HEK293 (cell line): ENCODE data around the gene TNNT2.

Experiments used
- CTCF ChIA-PET: fragments of 350-600 bp; formaldehyde crosslinking; extraction: SDS; loops from one replicate; lab custom pipeline; 2021; ENCODE audit warnings: antibody characterized with exemption; lab: Yijun Ruan, JAX
- POLR2A ChIA-PET: fragments of 300-600 bp; formaldehyde crosslinking; extraction: SDS; loops from one replicate; lab custom pipeline; 2020; ENCODE audit warnings: antibody characterized with exemption, inconsistent platforms; lab: Yijun Ruan, JAX
- H3K27ac ChIP-seq: fragments of 200-500 bp; sonication (Bioruptor generic); 2 replicates; pipeline ENCODE4 v1.5.1; 2014; ENCODE audit warnings: low read depth, low read length, control low read depth, inconsistent platforms; ENCODE audit errors: extremely low read depth
- H3K36me3 ChIP-seq, 2 experiments: fragments of 200-500 bp in 1 of 2; sonication (Bioruptor generic) in 1 of 2; 1 replicate in 1 of 2; 2 replicates in 1 of 2; pipeline ENCODE4 v1.5.1; 2014 to 2017; ENCODE audit warnings: inconsistent platforms in 2 of 2, low read length in 2 of 2; ENCODE audit not compliant: control insufficient read depth in 2 of 2, insufficient read depth in 1 of 2
- H3K4me1 ChIP-seq: fragments of 200-500 bp; sonication (Bioruptor generic); 2 replicates; pipeline ENCODE4 v1.5.1; 2014; ENCODE audit warnings: mild to moderate bottlenecking, low read length, inconsistent platforms; ENCODE audit not compliant: control insufficient read depth, insufficient read depth
- H3K4me3 ChIP-seq: 2 replicates; pipeline ENCODE4 v1.5.1; 2011; ENCODE audit warnings: low read depth, mild to moderate bottlenecking, control low read depth, low read length, moderate library complexity
- H3K9me3 ChIP-seq: fragments of 200-500 bp; sonication (Bioruptor generic); 2 replicates; pipeline ENCODE4 v1.5.1; 2014; ENCODE audit warnings: low read depth, low read length, inconsistent platforms; ENCODE audit not compliant: control insufficient read depth, insufficient read depth
- HOXD13 ChIP-seq: sonication (generic); formaldehyde crosslinking; IDR thresholded peaks from 2 replicates; pipeline ENCODE4 v1.8.0; 2022; ENCODE audit warnings: missing genetic modification reagents, borderline replicate concordance
- PBX3 ChIP-seq: sonication (generic); formaldehyde crosslinking; IDR thresholded peaks from 2 replicates; pipeline ENCODE4 v1.8.1; 2022; ENCODE audit warnings: mild to moderate bottlenecking, moderate library complexity, missing genetic modification reagents
- SCRT2 ChIP-seq: fragments of 450-650 bp; formaldehyde crosslinking; IDR thresholded peaks from 2 replicates; pipeline ENCODE4 v1.5.1; 2016; ENCODE audit warnings: missing biosample characterization, missing genetic modification characterization
- SP2 ChIP-seq: fragments of 450-650 bp; formaldehyde crosslinking; IDR thresholded peaks from 2 replicates; pipeline ENCODE4 v1.5.1; 2016; ENCODE audit warnings: missing biosample characterization, missing genetic modification characterization
- ZNF140 ChIP-seq: fragments of 450-650 bp; formaldehyde crosslinking; IDR thresholded peaks from 2 replicates; pipeline ENCODE4 v1.5.1; 2016; ENCODE audit warnings: missing biosample characterization, missing genetic modification characterization
- ZNF148 ChIP-seq: fragments of 450-650 bp; formaldehyde crosslinking; IDR thresholded peaks from 2 replicates; pipeline ENCODE4 v1.5.0; 2017; ENCODE audit warnings: missing biosample characterization, missing genetic modification characterization, borderline replicate concordance
- ZNF239 ChIP-seq: fragments of 450-650 bp; formaldehyde crosslinking; IDR thresholded peaks from 2 replicates; pipeline ENCODE4 v1.5.1; 2016; ENCODE audit warnings: missing biosample characterization, missing genetic modification characterization
- ZNF248 ChIP-seq: fragments of 450-650 bp; formaldehyde crosslinking; IDR thresholded peaks from 2 replicates; pipeline ENCODE4 v1.5.1; 2017; ENCODE audit warnings: missing biosample characterization, missing genetic modification characterization
- ZNF266 ChIP-seq: fragments of 450-650 bp; formaldehyde crosslinking; IDR thresholded peaks from 2 replicates; pipeline ENCODE4 v1.5.1; 2016; ENCODE audit warnings: missing biosample characterization, missing genetic modification characterization, low read depth
- ZNF394 ChIP-seq: fragments of 450-650 bp; formaldehyde crosslinking; IDR thresholded peaks from 2 replicates; pipeline ENCODE4 v1.5.1; 2016; ENCODE audit warnings: missing biosample characterization, missing genetic modification characterization, mild to moderate bottlenecking, moderate library complexity, borderline replicate concordance
- ZNF600 ChIP-seq: fragments of 450-650 bp; formaldehyde crosslinking; IDR thresholded peaks from 2 replicates; pipeline ENCODE4 v1.5.1; 2016; ENCODE audit warnings: missing biosample characterization, missing genetic modification characterization
- ZNF610 ChIP-seq: fragments of 450-650 bp; formaldehyde crosslinking; IDR thresholded peaks from 2 replicates; pipeline ENCODE4 v1.5.1; 2016; ENCODE audit warnings: missing biosample characterization, missing genetic modification characterization, borderline replicate concordance
- ZNF701 ChIP-seq: fragments of 450-650 bp; formaldehyde crosslinking; IDR thresholded peaks from 2 replicates; pipeline ENCODE4 v1.5.1; 2016; ENCODE audit warnings: missing biosample characterization, missing genetic modification characterization
- ZNF785 ChIP-seq: fragments of 450-650 bp; formaldehyde crosslinking; IDR thresholded peaks from 2 replicates; pipeline ENCODE4 v1.5.1; 2016; ENCODE audit warnings: missing biosample characterization, missing genetic modification characterization
- TF ChIP-seq, protein P1 (sequence below): fragments of 450-650 bp; formaldehyde crosslinking; IDR thresholded peaks from 2 replicates; pipeline ENCODE4 v1.5.1; 2017; ENCODE audit warnings: missing biosample characterization, missing genetic modification characterization
- TF ChIP-seq, protein P2 (sequence below): fragments of 450-650 bp; formaldehyde crosslinking; IDR thresholded peaks from 2 replicates; pipeline ENCODE4 v1.5.1; 2016; ENCODE audit warnings: missing biosample characterization, missing genetic modification characterization

Gene TNNT2

GRCh38 chr1:201332021-201332420 lies 45.5 kb downstream of the TNNT2 start (continued):
- TF ChIP-seq ZNF148 (tag by site-specific recombination) (no peak), ZNF248 (no peak), ZNF239 (tag by site-specific recombination) (no peak), ZNF140 (tag by site-specific recombination) (no peak), HOXD13 (CRISPR knock-in tag) (no peak), SP2 (tag by site-specific recombination) (no peak)
- TF ChIP-seq, protein P1, sequence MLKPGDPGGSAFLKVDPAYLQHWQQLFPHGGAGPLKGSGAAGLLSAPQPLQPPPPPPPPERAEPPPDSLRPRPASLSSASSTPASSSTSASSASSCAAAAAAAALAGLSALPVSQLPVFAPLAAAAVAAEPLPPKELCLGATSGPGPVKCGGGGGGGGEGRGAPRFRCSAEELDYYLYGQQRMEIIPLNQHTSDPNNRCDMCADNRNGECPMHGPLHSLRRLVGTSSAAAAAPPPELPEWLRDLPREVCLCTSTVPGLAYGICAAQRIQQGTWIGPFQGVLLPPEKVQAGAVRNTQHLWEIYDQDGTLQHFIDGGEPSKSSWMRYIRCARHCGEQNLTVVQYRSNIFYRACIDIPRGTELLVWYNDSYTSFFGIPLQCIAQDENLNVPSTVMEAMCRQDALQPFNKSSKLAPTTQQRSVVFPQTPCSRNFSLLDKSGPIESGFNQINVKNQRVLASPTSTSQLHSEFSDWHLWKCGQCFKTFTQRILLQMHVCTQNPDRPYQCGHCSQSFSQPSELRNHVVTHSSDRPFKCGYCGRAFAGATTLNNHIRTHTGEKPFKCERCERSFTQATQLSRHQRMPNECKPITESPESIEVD (tag by site-specific recombination) = no peak

- Histone ChIP-seq H3K27ac (no peak overlapping the region), H3K4me1 (no peaks in the 10 kb centered on the region)
- TF ChIP-seq PBX3 = no peak
- TF ChIP-seq ZNF785 (tag by site-specific recombination) = no peak
- TF ChIP-seq, protein P2, sequence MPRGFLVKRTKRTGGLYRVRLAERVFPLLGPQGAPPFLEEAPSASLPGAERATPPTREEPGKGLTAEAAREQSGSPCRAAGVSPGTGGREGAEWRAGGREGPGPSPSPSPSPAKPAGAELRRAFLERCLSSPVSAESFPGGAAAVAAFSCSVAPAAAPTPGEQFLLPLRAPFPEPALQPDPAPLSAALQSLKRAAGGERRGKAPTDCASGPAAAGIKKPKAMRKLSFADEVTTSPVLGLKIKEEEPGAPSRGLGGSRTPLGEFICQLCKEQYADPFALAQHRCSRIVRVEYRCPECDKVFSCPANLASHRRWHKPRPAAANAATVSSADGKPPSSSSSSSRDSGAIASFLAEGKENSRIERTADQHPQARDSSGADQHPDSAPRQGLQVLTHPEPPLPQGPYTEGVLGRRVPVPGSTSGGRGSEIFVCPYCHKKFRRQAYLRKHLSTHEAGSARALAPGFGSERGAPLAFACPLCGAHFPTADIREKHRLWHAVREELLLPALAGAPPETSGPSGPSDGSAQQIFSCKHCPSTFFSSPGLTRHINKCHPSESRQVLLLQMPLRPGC (tag by site-specific recombination) = no peak
- no peak for TF ChIP-seq ZNF394 (tag by site-specific recombination)
- TF ChIP-seq ZNF610 = no peak
- no peak for TF ChIP-seq ZNF600
- no peak for TF ChIP-seq ZNF266 (tag by site-specific recombination)
- TF ChIP-seq, all 188 proteins: peak for 0
- no peak overlapping the region for H3K4me3 ChIP-seq
- H3K36me3 ChIP-seq = no peaks in the 10 kb centered on the region
- ChIA-PET POLR2A (no interaction called here), CTCF (interaction anchor here (1.1 kb wide), 1 partner anchor 43 kb away, joined by 3 read pairs; no protein-coding TSS in a partner anchor)
- no peaks in the 10 kb centered on the region for H3K9me3 ChIP-seq
Measured at GRCh38 chr1:201331166-201331565, 46.3 kb downstream of the TNNT2 start.

GRCh38 chr1:201330541-201330940 lies 46.9 kb downstream of the TNNT2 start:
- no peaks in the 10 kb centered on the region for H3K36me3 ChIP-seq
- no peaks in the 10 kb centered on the region for H3K4me1 ChIP-seq
- no peak overlapping the region for H3K27ac ChIP-seq
- CTCF ChIA-PET = interaction anchor here (1.1 kb wide), 1 partner anchor 42 kb away, joined by 3 read pairs; no protein-coding TSS in a partner anchor
- TF ChIP-seq SCRT2 (tag by site-specific recombination) = 0 out of 2 replicates have a peak, but pooled peaks have one; percentile 19
- no peak for TF ChIP-seq ZNF701 (tag by site-specific recombination)
- TF ChIP-seq, all 188 proteins: peak for 1
- Histone ChIP-seq H3K9me3 (no peaks in the 10 kb centered on the region), H3K4me3 (no peak overlapping the region)
- POLR2A ChIA-PET = interaction anchor here (0.9 kb wide), 1 partner anchor 13 kb away, joined by 4 read pairs; no protein-coding TSS in a partner anchor
